Vagina (tissue), 2 donors: ENCODE results near the gene GRK3.

Experiments
- POLR2A ChIP-seq, 2 donors: fragments of 450-650 bp; IDR thresholded peaks; one replicate each; pipeline ENCODE4 v1.6.1; 2017; ENCODE audit warnings: antibody characterized with exemption in 2 of 2, mild to moderate bottlenecking in 2 of 2, moderate library complexity in 2 of 2
- TF ChIP-seq, protein P1 (sequence below), 3 experiments: fragments of 450-650 bp in 2 of 3; fragments of 200-600 bp in 1 of 3; sonication (generic) in 1 of 3; IDR thresholded peaks; one replicate each; pipeline ENCODE4 v1.5.1; 2017 to 2019; ENCODE audit warnings: antibody characterized with exemption in 3 of 3, mild to moderate bottlenecking in 2 of 3, moderate library complexity in 2 of 3

DNA sequence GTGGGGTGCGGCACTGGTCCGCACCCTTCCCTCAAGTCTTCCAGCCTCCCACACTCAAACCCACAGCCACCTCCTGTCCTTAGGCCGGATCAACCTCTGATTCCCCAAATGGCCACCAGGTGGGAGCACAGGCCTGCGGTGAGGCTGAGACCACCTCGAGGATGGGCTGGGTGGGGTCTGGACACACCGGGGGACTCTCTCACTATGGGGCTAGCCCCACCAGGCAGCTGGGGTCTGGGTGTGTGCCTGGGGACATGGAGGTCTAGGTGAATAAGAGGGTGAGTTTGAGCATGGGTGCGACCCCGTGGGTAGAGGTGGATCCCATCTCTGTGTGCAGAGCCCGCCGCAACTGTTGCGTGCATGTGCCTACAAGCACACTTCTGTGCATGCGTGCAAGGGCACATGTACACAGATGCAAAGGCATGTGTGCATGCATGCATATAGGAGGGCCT lies 210.1 kb downstream of the GRK3 start:
- TF ChIP-seq, protein P1, sequence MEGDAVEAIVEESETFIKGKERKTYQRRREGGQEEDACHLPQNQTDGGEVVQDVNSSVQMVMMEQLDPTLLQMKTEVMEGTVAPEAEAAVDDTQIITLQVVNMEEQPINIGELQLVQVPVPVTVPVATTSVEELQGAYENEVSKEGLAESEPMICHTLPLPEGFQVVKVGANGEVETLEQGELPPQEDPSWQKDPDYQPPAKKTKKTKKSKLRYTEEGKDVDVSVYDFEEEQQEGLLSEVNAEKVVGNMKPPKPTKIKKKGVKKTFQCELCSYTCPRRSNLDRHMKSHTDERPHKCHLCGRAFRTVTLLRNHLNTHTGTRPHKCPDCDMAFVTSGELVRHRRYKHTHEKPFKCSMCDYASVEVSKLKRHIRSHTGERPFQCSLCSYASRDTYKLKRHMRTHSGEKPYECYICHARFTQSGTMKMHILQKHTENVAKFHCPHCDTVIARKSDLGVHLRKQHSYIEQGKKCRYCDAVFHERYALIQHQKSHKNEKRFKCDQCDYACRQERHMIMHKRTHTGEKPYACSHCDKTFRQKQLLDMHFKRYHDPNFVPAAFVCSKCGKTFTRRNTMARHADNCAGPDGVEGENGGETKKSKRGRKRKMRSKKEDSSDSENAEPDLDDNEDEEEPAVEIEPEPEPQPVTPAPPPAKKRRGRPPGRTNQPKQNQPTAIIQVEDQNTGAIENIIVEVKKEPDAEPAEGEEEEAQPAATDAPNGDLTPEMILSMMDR (IDR thresholded peaks at IDR 0.05), result no peak
- TF ChIP-seq POLR2A (IDR thresholded peaks at IDR 0.05), result no peak
